Neural progenitor cell (in vitro differentiated cells): ENCODE measurements around the gene UGT1A8. TPM values are rescaled to one million over a fixed set of nuclear protein-coding genes. Genes with fewer than 3 reads are reported as not detected.

Source experiments
- DNase-seq: peaks from one replicate; pipeline ENCODE4 v3.0.0-alpha.2; 2016; ENCODE audit warnings: low spot score
- H2AFZ ChIP-seq: fragments of 200-600 bp; sonication (generic); replicated peaks from 2 replicates; pipeline ENCODE4 v1.6.1; 2016; ENCODE audit warnings: antibody characterized with exemption
- H3F3A ChIP-seq: fragments of 200-600 bp; sonication (generic); 2 replicates; pipeline ENCODE4 v1.6.1; 2016; ENCODE audit warnings: antibody characterized with exemption, low read depth
- H3K27ac ChIP-seq: fragments of 200-600 bp; sonication (generic); 2 replicates; pipeline ENCODE4 v1.5.1; 2016; ENCODE audit warnings: mild to moderate bottlenecking
- H3K27me3 ChIP-seq: fragments of 200-600 bp; sonication (generic); 2 replicates; pipeline ENCODE4 v1.6.1; 2016; ENCODE audit warnings: mild to moderate bottlenecking, moderate library complexity
- H3K36me3 ChIP-seq: fragments of 200-600 bp; sonication (generic); 2 replicates; pipeline ENCODE4 v1.5.1; 2016
- H3K4me1 ChIP-seq: fragments of 200-600 bp; sonication (generic); 2 replicates; pipeline ENCODE4 v1.6.1; 2016; ENCODE audit warnings: mixed run types
- H3K4me2 ChIP-seq: fragments of 200-600 bp; sonication (generic); 2 replicates; pipeline ENCODE4 v1.6.1; 2016
- H3K4me3 ChIP-seq: fragments of 200-600 bp; sonication (generic); 2 replicates; pipeline ENCODE4 v1.5.1; 2016
- H3K79me2 ChIP-seq: fragments of 200-600 bp; sonication (generic); 2 replicates; pipeline ENCODE4 v1.6.1; 2016; ENCODE audit warnings: low read depth
- H3K9ac ChIP-seq: fragments of 200-600 bp; sonication (generic); 2 replicates; pipeline ENCODE4 v1.6.1; 2016
- H3K9me3 ChIP-seq: fragments of 200-600 bp; sonication (generic); 2 replicates; pipeline ENCODE4 v1.5.1; 2016; ENCODE audit warnings: low read depth
- H4K20me1 ChIP-seq: fragments of 200-600 bp; sonication (generic); 2 replicates; pipeline ENCODE4 v1.6.1; 2016; ENCODE audit warnings: low read depth
- H3K27ac Mint-ChIP-seq: 3 replicates; pipeline ENCODE4 v1.8.0; 2021; ENCODE audit warnings: mixed read lengths
- H3K27me3 Mint-ChIP-seq: 2 replicates; pipeline ENCODE4 v1.8.0; 2022; ENCODE audit warnings: low read depth, mild to moderate bottlenecking, inconsistent platforms, moderate library complexity, mixed read lengths; ENCODE audit not compliant: insufficient read depth
- H3K36me3 Mint-ChIP-seq: 3 replicates; pipeline ENCODE4 v1.8.0; 2021; ENCODE audit warnings: mixed read lengths
- H3K4me1 Mint-ChIP-seq: 3 replicates; pipeline ENCODE4 v1.8.0; 2021; ENCODE audit warnings: mixed read lengths
- H3K4me3 Mint-ChIP-seq: 3 replicates; pipeline ENCODE4 v1.8.0; 2021; ENCODE audit warnings: mild to moderate bottlenecking, moderate library complexity, mixed read lengths
- H3K9me3 Mint-ChIP-seq: 3 replicates; pipeline ENCODE4 v1.8.0; 2020; ENCODE audit warnings: mixed read lengths
- CTCF ChIP-seq: fragments of 200-600 bp; sonication (generic); IDR thresholded peaks from 2 replicates; pipeline ENCODE4 v1.5.1; 2017; ENCODE audit warnings: antibody characterized with exemption, mild to moderate bottlenecking
- EZH2 ChIP-seq: fragments of 200-600 bp; sonication (generic); IDR thresholded peaks from 2 replicates; pipeline ENCODE4 v1.6.1; 2017; ENCODE audit warnings: antibody characterized with exemption, mild to moderate bottlenecking, moderate library complexity
- EZH2phosphoT487 ChIP-seq: fragments of 200-600 bp; sonication (generic); IDR thresholded peaks from 2 replicates; pipeline ENCODE4 v1.6.1; 2017; ENCODE audit warnings: antibody characterized with exemption
- total RNA-seq: library from RNA; depleted of rRNA; stranded (reverse); fragments of >200 nt; gene quantifications from 2 replicates; pipeline ENCODE4 v1.2.3, GENCODE V29; 2015; ENCODE audit warnings: low replicate concordance

Gene UGT1A8
- total RNA-seq, 1 donor from 2014 or later, result not detected

- no peak overlapping the region for H3K27ac Mint-ChIP-seq
- no peaks in the 10 kb centered on the region for H3K4me1 ChIP-seq
- no peaks in the 10 kb centered on the region for H3K79me2 ChIP-seq
- H3F3A ChIP-seq, result no peaks in the 10 kb centered on the region
- H3K4me1 Mint-ChIP-seq, result no peaks in the 10 kb centered on the region
- H3K27me3 Mint-ChIP-seq, result peaks cover 4% of the 10 kb centered on the region
- peaks cover 16% of the 10 kb centered on the region for H3K9me3 Mint-ChIP-seq
- H2AFZ ChIP-seq, result no peak overlapping the region
- H3K36me3 ChIP-seq, result no peaks in the 10 kb centered on the region
- no peaks in the 10 kb centered on the region for H3K27me3 ChIP-seq
- no peaks in the 10 kb centered on the region for H3K36me3 Mint-ChIP-seq
- no peak overlapping the region for H3K27ac ChIP-seq
- no peak overlapping the region for H3K4me2 ChIP-seq
- no peak for TF ChIP-seq EZH2phosphoT487
- no peak for TF ChIP-seq EZH2
- no peak for TF ChIP-seq CTCF
- H3K4me3 Mint-ChIP-seq, result no peak overlapping the region
- no peak for DNase-seq
- H4K20me1 ChIP-seq, result no peaks in the 10 kb centered on the region
- no peak overlapping the region for H3K4me3 ChIP-seq
- no peak overlapping the region for H3K9ac ChIP-seq
- H3K9me3 ChIP-seq, result no peaks in the 10 kb centered on the region
Measured at GRCh38 chr2:233800208-233800607, 182.8 kb downstream of the UGT1A8 start.

- H3K9me3 Mint-ChIP-seq, result peaks cover 16% of the 10 kb centered on the region
- H3K36me3 Mint-ChIP-seq, result no peaks in the 10 kb centered on the region
- no peak overlapping the region for H2AFZ ChIP-seq
- H3K27ac Mint-ChIP-seq, result no peak overlapping the region
- H3K4me1 ChIP-seq, result no peaks in the 10 kb centered on the region
- no peaks in the 10 kb centered on the region for H3F3A ChIP-seq
- no peaks in the 10 kb centered on the region for H4K20me1 ChIP-seq
- no peak overlapping the region for H3K4me2 ChIP-seq
- no peak overlapping the region for H3K4me3 Mint-ChIP-seq
- no peaks in the 10 kb centered on the region for H3K4me1 Mint-ChIP-seq
- H3K79me2 ChIP-seq, result no peaks in the 10 kb centered on the region
- TF ChIP-seq EZH2 (no peak), CTCF (no peak), EZH2phosphoT487 (no peak)
- H3K27me3 ChIP-seq, result no peaks in the 10 kb centered on the region
- H3K27me3 Mint-ChIP-seq, result peaks cover 4% of the 10 kb centered on the region
- H3K9me3 ChIP-seq, result no peaks in the 10 kb centered on the region
- H3K27ac ChIP-seq, result no peak overlapping the region
- H3K36me3 ChIP-seq, result no peaks in the 10 kb centered on the region
- no peak overlapping the region for H3K4me3 ChIP-seq
- no peak overlapping the region for H3K9ac ChIP-seq
- no peak for DNase-seq
Measured at GRCh38 chr2:233801357-233802131, 184.1 kb downstream of the UGT1A8 start.

- H3K27ac Mint-ChIP-seq, result no peak overlapping the region
- no peak overlapping the region for H3K4me3 Mint-ChIP-seq
- no peaks in the 10 kb centered on the region for H3K9me3 ChIP-seq
- H3K79me2 ChIP-seq, result no peaks in the 10 kb centered on the region
- no peaks in the 10 kb centered on the region for H3K4me1 ChIP-seq
- no peak overlapping the region for H2AFZ ChIP-seq
- no peak overlapping the region for H3K27ac ChIP-seq
- no peaks in the 10 kb centered on the region for H3K36me3 ChIP-seq
- no peaks in the 10 kb centered on the region for H3K4me1 Mint-ChIP-seq
- H3F3A ChIP-seq, result no peaks in the 10 kb centered on the region
- H3K4me2 ChIP-seq, result no peak overlapping the region
- H3K9me3 Mint-ChIP-seq, result peaks cover 16% of the 10 kb centered on the region
- no peak for TF ChIP-seq CTCF
- no peak for TF ChIP-seq EZH2
- H3K36me3 Mint-ChIP-seq, result no peaks in the 10 kb centered on the region
- peaks cover 4% of the 10 kb centered on the region for H3K27me3 Mint-ChIP-seq
- DNase-seq, result no peak
- H4K20me1 ChIP-seq, result no peaks in the 10 kb centered on the region
- H3K27me3 ChIP-seq, result no peaks in the 10 kb centered on the region
- H3K9ac ChIP-seq, result no peak overlapping the region
- no peak overlapping the region for H3K4me3 ChIP-seq
Measured at GRCh38 chr2:233802132-233802815, 184.8 kb downstream of the UGT1A8 start.
